GM21529 (cell line): ENCODE results near the gene TUBGCP6.

Experiments used
- ATAC-seq: cut with Tn5 transposase; IDR thresholded peaks from one replicate; pipeline ENCODE4 v1.9.1; 2021; ENCODE audit not compliant: unreplicated experiment

Gene TUBGCP6

GRCh38 chr22:50244420-50245213 lies at the start of gene TUBGCP6:
Gene TUBGCP6, minus strand, starts transcription at chr22:50245023. Its CDS starts 564 bp downstream, at chr22:50244459.
- peak; percentile 68 for ATAC-seq

- no peak for ATAC-seq
Observed at GRCh38 chr22:50294319-50294656, 49.5 kb upstream of the TUBGCP6 start.

- ATAC-seq: no peak
Observed at GRCh38 chr22:50293441-50294318, 48.9 kb upstream of the TUBGCP6 start.

- no peak for ATAC-seq
Observed at GRCh38 chr22:50292643-50293440, 48.0 kb upstream of the TUBGCP6 start.

- ATAC-seq: no peak
Observed at GRCh38 chr22:50289942-50290630, 45.3 kb upstream of the TUBGCP6 start.

GRCh38 chr22:50289151-50289941 lies 44.5 kb upstream of the TUBGCP6 start:
- no peak for ATAC-seq

- no peak for ATAC-seq
Observed at GRCh38 chr22:50287731-50288130, 42.9 kb upstream of the TUBGCP6 start.

- ATAC-seq: no peak
Observed at GRCh38 chr22:50286701-50287318, 42.0 kb upstream of the TUBGCP6 start.

- no peak for ATAC-seq
Observed at GRCh38 chr22:50286275-50286674, 41.5 kb upstream of the TUBGCP6 start.

- ATAC-seq: no peak
Observed at GRCh38 chr22:50285568-50286229, 40.9 kb upstream of the TUBGCP6 start.

- ATAC-seq: no peak
Observed at GRCh38 chr22:50284479-50284878, 39.7 kb upstream of the TUBGCP6 start.

- no peak for ATAC-seq
Observed at GRCh38 chr22:50283821-50284220, 39.0 kb upstream of the TUBGCP6 start.

- ATAC-seq: no peak
Observed at GRCh38 chr22:50282361-50283155, 37.7 kb upstream of the TUBGCP6 start.

GRCh38 chr22:50281957-50282356 lies 37.1 kb upstream of the TUBGCP6 start:
- no peak for ATAC-seq

- ATAC-seq: no peak
Observed at GRCh38 chr22:50281384-50281760, 36.5 kb upstream of the TUBGCP6 start.

GRCh38 chr22:50280708-50281383 lies 36.0 kb upstream of the TUBGCP6 start:
- ATAC-seq: no peak

- no peak for ATAC-seq
Observed at GRCh38 chr22:50280022-50280707, 35.3 kb upstream of the TUBGCP6 start.
